GM19467 (cell line): Measurements from ENCODE around the gene TRABD2B.

Experiments
- ATAC-seq: cut with Tn5 transposase; IDR thresholded peaks from one replicate; pipeline ENCODE4 v1.9.1; 2021; ENCODE audit warnings: mild to moderate bottlenecking, moderate library complexity; ENCODE audit not compliant: unreplicated experiment

The TRABD2B gene

GRCh38 chr1:47711848-47712492 lies 285.2 kb downstream of the TRABD2B start:
- no peak for ATAC-seq

GRCh38 chr1:47711184-47711847 lies 285.9 kb downstream of the TRABD2B start:
- ATAC-seq: no peak
